Measurements from ENCODE around the gene EOGT. TPM values are rescaled to one million over a fixed set of nuclear protein-coding genes. Genes with fewer than 3 reads are reported as not detected.

EOGT gene
- total RNA-seq, 2 donors from 2014 or later = 148 to 183 TPM

GRCh38 chr3:68943753-68944500 is 69.6 kb downstream of the EOGT start:
- no peak for ATAC-seq (ENCODE audit: insufficient number of reproducible peaks, low FRiP score, low read depth)
- Histone ChIP-seq H3K27ac (no peak overlapping the region), H3K9me3 (no peaks in the 10 kb centered on the region), H3K27me3 (replicated peaks; ENCODE audit: insufficient read depth) (no peaks in the 10 kb centered on the region), H3K4me3 (no peak overlapping the region), H3K4me1 (ENCODE audit: control insufficient read depth in 1 of 2, low read depth in 2 of 2) (no peaks in the 10 kb centered on the region), H3K36me3 (no peaks in the 10 kb centered on the region)
- no peak for TF ChIP-seq CTCF (IDR thresholded peaks at IDR 0.05)
- DNase-seq (ENCODE audit: low spot score) = no peak

GRCh38 chr3:68941055-68941454 is 72.4 kb downstream of the EOGT start:
- no peak overlapping the region for H3K4me3 ChIP-seq
- no peaks in the 10 kb centered on the region for H3K27me3 ChIP-seq (replicated peaks; ENCODE audit: insufficient read depth)
- no peaks in the 10 kb centered on the region for H3K4me1 ChIP-seq (ENCODE audit: control insufficient read depth in 1 of 2, low read depth in 2 of 2)
- H3K27ac ChIP-seq = no peak overlapping the region
- ATAC-seq (ENCODE audit: insufficient number of reproducible peaks, low FRiP score, low read depth) = no peak
- no peak for DNase-seq (ENCODE audit: low spot score)
- TF ChIP-seq CTCF (IDR thresholded peaks at IDR 0.05) = no peak
- no peaks in the 10 kb centered on the region for H3K36me3 ChIP-seq
- H3K9me3 ChIP-seq = no peaks in the 10 kb centered on the region

GRCh38 chr3:68936856-68937255 is 76.6 kb downstream of the EOGT start:
- TF ChIP-seq CTCF (IDR thresholded peaks at IDR 0.05) = no peak
- H3K4me1 ChIP-seq (ENCODE audit: control insufficient read depth in 1 of 2, low read depth in 2 of 2) = peaks cover 0 to 9% of the 10 kb centered on the region in 2 donors
- no peak overlapping the region for H3K4me3 ChIP-seq
- H3K9me3 ChIP-seq = no peaks in the 10 kb centered on the region
- H3K27ac ChIP-seq = no peak overlapping the region
- no peaks in the 10 kb centered on the region for H3K36me3 ChIP-seq
- ATAC-seq (ENCODE audit: insufficient number of reproducible peaks, low FRiP score, low read depth) (no peak), DNase-seq (ENCODE audit: low spot score) (no peak)
- no peaks in the 10 kb centered on the region for H3K27me3 ChIP-seq (replicated peaks; ENCODE audit: insufficient read depth)

- H3K27me3 ChIP-seq (replicated peaks; ENCODE audit: insufficient read depth) = no peaks in the 10 kb centered on the region
Observed at GRCh38 chr3:68935778-68936177, 77.7 kb downstream of the EOGT start.

More at GRCh38 chr3:68935778-68936177, 77.7 kb downstream of the EOGT start:
- Histone ChIP-seq H3K4me3 (no peak overlapping the region), H3K4me1 (ENCODE audit: control insufficient read depth in 1 of 2, low read depth in 2 of 2) (peaks cover 0 to 12% of the 10 kb centered on the region in 2 donors), H3K27ac (no peak overlapping the region), H3K9me3 (no peaks in the 10 kb centered on the region), H3K36me3 (no peaks in the 10 kb centered on the region)
- no peak for DNase-seq (ENCODE audit: low spot score)
- ATAC-seq (ENCODE audit: insufficient number of reproducible peaks, low FRiP score, low read depth) = no peak
- no peak for TF ChIP-seq CTCF (IDR thresholded peaks at IDR 0.05)
